NCI-H1105 (cell line): ENCODE measurements around the gene PEX19.

ENCODE experiments used
- DNase-seq: peaks from one replicate; lab custom pipeline; 2025; lab: John Stamatoyannopoulos, UW

PEX19 gene

DNA sequence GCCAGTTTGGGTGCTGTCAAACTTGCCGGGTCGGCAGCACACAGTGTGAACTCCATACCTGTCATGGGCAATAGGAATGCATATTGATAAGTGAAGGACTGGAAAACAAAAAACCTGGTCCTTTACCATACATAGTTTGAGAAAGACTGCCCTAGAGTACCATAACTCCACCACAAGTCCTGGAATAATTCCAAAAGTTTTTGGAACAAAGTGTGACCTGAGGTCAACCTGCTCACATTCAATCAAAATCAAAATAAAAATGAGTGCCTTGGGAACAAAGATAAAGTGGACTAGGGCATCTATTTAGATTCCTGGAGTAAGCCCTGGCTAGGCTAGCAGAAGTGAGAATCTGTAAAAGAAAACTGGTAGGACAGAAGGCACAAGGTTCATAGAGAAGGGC lies 7.6 kb downstream of the PEX19 start:
- no peak for DNase-seq

DNA sequence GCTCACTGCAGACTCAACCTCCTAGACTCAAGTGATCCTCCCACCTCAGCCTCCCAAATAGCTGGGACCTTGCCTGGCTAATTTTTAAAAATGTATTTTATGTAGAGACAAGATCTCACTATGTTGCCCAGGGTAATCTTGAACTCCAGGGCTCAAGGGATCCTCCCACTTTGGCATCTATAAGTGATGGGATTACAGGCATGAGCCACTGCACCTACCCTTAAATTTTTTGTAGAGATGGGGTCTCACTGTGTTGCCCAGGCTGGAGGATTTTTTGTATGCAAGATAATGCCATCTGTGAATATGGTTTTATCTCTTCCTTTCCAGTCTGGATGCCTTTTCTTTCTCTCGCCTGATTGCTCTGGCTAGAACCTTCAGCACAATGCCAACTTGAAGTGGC lies 13.9 kb downstream of the PEX19 start:
- DNase-seq, result no peak

DNA sequence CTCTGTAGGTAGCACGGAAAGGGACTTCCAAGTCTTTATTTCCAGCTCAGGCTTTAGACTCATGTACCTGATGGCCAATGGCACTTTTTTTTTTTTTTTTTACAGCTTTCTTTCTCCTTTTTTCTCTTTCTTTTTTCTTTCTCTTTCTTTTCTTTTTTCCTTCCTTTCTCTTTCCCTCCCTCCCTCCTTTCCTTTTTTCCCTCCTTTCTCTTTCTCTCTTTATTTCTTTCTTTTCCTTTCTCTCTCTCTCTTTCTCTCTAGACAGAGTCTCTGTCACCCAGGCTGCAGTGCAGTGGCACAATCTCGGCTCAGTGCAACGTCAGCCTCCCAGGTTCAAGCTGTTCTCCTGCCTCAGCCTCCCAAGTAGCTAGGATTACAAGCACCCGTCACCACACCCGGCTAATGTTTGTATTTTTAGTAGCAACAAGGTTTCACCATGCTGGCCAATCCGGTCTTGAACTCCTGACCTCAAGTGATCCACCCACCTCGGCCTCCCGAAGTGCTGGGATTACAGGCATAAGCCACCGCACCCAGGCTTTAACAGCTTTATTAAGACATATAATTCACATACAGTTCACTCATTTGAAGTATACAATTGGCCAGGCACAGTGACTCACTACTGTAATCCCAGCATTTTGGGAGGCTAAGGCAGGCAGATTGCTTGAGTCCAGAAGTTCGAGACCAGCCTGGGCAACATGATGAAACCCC lies 17.5 kb downstream of the PEX19 start:
- no peak for DNase-seq

DNA sequence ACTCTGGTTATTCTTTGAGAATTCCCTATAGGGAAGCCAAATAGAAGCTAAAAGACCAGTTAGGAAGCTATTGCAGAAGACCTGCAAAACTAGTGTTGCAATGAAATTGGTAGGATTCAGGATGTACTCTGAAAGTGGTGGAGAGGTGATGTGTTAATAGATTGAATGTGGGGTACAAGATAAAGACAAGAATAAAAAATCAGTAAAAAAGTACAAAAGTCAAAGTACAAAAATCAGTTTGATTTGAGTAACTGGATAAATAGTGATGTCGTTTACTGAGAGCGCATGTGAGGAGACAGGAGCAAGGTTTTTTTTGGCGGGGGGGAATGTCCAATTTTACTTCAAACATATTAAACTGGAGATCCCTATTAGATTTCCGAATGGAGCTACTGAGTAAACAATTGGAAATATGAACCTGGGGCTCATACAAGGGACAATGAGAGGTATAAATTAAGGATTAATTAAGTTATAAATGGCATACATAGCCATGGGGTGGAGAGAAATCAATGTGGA lies 20.1 kb downstream of the PEX19 start:
- no peak for DNase-seq

DNA sequence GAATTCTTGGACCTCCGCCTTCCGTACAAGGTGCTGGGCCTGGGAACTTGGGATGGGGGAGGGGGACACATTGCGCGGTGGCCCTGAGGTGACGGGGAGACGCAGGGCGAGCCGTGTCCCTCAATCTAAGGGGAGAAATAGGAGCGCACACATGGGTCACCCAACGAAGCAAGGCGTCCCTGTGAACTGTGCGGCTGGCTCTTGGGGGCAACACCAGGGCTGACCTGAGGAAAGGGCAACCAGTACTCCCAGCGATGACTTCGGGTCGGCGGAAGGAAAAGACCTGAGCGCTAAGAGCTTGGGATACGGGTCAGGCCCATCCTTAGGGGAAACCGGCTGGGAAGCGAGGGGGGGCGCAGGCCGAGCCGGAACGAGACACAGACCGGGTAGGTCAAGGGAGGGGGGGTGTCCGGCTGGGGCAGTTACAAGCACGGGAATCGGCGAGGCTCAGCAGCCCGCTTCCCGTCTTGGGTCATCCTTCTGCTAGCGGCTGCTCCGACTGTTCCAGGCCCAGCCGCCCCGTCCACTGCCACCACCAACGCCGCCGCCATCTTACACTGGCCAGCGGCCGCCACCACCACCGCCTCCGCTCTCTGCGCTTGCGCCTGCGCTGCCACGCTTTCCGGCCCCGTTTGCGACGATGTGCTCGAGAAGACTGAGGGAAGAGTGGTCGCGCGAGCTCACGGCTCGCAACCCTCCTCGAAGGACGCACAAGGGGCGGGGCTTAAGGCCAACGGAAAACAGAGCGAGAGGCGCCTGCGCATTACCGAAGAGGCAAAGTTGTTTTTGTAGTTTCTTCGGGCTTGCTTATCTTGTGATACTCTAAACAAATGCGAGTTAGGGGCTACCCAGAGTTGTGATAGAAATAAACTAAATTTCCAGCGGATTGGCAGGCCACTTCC lies 22.8 kb downstream of the PEX19 start, which contains the start of gene DCAF8:
DCAF8 (minus strand) TSS at position 657 of the 902 bp plus-strand sequence. CDS start 18,541 bp downstream, outside the sequence.
- peak; percentile 99 for DNase-seq

DNA sequence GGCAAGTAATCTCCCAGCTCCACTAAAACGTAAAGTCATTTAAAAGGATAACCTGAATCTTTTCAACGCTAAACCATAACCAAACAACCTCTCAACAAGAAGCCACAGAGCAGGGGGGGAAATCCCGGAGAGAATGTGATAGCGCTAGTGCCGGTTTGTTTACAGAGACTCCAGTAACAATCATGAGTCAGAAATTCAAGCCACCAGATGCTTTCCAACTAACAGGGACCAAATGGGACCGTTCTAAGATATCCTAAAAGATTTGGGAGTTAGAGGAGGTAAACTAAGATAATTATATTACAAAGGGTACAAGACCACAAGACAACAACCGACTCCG lies 23.4 kb downstream of the PEX19 start:
- DNase-seq, result no peak

DNA sequence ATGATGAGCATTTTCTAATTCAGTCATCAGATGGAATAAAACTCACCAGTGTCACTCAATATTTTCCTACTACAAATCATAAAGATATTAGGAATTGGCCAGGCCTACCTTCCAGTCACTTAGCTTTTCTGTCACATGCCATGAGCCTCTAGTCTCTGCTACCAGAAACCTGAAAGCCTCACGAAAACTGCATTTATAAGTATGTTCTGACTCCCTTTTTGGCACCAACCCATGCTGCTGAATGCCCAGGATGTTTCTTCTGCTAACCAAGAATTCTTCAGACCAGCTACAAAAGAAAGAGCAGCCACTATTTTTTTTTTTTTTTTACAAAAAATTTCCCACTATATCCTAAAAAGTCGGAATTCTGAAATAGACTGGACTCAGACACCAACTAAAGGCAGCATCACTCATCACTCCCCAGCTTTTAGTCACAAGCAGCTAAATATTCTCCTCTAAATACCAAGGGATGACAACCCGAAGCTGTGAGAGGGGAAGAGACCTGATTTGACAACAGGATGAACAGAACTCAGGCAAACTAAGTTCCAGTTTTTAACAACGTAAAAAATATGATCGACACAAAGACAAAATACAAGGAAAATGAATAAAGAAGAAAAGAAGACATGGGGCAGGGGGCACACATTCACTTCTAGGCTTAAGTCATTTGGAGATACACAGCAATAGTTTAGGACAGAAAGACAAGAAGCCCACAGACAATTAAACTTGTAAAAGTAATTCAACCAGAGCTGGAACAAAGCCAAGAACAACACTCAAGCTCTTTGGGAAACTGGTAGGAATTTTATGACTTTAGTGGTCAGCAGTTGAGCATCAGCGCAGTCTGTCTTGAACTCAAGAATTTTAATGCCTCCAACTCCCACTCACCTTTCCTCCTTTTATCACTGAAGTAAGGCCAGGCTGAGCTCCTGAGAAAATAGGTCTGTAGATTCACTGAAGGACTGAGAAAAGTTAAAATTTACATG lies 24.2 kb downstream of the PEX19 start:
- peak; percentile 8 for DNase-seq

DNA sequence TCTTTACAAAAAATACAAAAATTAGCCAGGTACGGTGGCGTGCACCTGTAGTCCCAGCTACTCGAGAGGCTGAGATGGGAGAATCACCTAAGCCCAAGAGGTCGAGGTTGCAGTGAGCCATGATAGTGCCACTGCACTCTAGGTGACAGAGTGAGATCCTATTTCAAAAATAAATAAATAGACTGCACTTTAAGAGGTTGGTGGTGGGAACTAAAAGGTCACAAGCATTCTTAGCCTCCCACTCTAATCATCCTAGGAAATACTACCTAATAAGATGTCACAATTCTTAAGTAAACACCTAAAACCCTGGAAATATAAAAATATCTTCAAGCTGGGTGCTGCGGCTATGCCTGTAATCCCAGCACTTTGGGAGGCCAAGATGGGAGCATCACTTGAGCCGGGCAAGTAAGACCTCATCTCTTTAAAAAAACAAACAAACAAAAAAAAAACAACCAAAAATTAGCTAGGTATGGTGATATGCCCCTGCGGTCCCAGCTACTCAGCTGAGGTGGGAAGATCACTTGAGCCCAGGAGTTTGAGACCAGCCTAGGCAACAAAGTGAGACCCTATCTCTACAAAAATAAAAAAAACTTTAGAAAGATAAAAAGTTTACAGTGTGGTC lies 26.6 kb downstream of the PEX19 start:
- no peak for DNase-seq

DNA sequence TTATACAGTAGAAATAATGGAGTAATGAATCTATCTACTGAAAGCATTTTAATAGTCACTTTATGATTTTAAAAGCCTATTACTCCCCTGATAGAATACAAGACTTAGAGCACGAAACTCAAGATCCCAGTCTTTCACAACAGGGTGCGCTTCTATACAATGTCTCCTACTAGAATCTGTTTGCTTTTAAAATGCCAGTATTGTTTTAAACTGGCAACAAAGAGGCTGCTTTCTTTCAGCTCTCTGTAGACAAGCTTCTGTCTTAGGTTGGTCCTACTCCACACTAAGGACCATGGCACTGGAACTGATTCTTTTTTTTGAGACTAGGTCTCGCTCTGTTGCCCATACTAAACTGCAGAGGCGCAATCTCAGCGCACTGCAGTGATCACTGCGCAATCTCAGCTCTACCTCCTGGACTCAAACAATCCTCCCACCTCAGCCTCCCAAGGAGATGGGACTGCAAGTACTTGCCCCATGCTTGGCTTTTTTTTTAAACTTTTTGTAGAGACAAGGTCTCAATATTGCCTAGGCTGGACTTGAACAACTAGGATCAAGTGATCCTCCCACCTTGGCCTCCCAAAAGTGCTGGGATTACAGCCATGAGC lies 27.4 kb downstream of the PEX19 start:
- DNase-seq, result no peak

DNA sequence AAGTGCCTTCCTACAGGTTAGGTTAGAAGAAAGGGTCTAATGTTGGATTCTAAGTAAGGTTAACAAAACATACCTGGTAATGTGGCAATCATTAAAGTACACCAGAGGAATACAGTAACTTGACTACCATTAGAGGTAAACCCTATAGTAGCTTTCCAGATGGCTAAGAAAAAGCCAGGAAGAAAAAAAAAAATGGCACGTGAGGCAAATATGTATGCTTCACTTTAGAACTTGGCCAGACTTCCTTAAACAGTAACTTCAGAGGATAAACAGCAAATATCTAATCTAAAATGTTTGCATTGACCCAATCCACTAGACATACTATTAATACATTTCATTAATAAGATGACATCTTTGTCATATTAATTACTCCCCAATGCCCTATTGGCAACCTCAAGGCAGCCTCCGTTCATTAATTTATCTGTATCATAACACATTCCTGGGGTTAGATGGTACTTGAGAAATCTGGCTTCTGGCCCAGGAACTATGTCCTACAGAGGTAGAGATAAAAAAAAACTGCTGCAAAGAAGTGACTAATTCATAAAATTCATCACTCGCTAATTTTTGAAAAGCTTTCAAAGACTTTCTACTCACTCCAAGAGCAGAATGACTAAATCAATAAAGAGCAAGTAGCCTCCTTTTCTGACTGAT lies 28.4 kb downstream of the PEX19 start:
- peak; percentile 13 for DNase-seq

DNA sequence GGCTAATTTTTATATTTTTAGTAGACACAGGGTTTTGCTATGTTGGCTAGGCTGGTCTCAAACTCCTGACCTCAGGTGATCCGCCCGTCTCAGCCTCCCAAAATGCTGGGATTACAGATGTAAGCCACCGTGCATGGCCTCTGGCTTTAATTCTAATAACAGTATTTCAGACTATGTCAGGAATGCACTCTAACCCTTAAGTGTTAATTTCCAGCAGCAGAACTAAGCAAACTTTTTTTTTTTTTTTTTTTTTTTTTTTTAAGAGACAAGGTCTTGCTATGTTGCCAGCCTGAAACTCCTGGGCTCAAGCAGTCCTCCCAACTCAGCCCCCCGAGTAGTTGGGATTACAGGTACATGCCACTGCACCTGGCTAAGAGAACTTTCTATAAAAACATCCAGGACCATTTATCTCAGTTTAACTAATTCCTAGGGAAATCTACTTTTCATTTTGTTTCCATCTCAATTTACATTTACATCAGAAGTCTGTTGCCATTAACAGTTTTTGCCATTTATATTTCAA lies 29.1 kb downstream of the PEX19 start:
- DNase-seq, result no peak

DNA sequence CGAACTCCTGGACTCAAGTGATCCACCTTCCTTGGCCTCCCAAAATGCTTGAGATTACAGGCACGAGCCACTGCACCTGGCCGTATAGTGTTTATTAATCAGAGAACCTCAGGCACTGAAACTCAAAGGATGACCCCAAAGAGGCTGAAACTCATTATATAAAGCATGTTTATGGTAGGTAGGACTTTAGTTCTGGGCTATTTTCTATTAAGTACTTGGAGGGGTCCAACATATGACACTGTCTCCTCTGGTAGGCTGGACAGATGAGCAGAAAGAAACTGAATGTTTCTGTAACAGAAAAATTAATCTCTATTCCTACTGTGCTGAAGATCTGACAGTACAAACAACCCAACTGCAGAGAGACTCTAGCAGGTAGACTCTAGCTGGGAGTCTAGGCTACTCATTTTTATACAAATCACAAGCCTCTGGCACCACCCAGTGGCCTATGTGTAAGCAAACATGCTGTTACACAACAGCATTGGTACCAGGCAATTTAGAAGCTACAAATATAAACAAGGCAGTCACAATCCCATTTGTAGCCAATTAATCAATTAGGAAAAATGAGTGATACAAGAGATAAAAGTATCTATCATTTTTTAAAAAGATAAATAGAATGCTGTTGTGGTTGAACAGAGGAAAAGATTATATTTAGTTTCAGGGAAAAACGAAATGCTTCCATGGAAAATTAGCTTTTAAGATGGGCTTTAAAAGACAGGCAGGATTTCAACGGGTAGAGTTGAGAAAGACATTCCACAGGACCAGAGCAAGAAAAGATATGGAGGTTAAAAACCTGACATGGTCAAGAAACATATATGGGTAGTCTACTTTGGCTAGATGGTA lies 33.0 kb downstream of the PEX19 start:
- peak; percentile 60 for DNase-seq

DNA sequence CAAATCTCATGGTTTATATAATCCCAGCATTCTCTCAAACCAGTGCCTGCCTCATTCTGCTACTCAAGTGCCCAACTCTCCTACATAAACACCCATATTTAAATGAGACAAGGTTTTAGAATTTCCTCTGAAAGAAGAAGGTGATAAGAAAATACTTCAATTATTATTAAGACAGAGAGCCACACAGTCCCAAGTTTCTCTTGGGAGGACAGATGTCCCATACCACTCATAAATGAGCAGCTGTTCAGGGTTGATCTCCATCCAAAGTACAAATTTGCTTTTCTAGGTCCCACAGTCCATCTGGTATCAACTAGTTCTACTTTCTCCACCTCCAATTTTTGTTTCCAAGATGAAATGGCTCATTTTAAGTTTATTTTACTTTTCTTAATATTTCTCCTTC lies 33.9 kb downstream of the PEX19 start:
- DNase-seq, result no peak

DNA sequence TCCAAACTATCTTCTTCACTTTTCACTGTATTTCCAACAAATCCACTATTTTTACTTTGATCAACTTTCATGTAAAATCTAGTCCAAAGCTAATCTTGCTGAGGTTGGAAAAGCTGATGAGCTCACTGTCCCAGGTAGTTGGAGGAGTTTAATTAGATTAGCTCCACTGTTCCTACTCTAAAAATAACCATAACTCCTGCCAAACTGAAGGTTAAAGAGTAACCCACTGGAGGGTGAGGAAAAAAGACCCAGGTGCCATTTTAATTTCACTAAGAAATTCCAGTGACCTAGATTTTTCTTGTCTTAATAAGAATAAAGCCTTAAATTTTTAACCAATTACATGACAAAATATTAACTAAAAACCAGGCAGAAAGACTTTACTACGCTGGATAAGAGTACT lies 37.9 kb downstream of the PEX19 start:
- no peak for DNase-seq

DNA sequence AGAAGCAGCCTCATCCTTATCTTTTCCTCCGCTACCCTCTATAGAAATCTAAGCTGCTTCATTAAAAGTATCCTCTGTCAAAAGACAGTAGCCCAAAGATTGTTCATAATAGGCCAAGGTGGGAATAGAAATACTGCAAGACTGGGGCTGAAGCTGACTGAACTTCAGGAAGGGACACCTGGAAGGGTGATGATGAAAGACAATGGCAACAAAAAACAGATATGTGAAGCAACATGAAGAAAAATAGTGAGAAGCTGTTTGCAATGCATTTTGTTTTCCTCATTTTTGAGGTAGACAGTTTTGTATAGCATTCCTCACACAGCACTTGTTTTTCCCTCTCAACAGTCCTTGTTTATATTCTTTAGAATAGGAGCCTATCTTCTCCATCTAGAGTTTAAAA lies 39.5 kb downstream of the PEX19 start:
- no peak for DNase-seq

DNA sequence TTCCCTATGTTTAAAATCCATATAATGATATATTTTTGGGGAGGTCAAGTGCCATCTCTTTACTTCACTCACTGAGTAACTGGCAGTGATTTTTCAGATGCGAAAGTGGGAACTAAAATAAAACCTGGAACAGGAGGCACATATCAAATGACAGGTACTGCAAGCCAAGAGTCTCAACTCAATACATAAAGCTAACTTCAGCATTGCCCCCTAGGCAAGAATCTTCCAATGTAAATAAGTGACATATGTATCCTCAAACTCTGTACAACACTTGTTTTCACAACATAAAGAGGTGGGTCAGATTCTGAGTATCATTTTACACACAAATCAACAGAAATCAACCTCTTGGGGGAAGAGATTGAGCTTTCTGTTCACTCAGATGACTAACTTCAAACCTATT lies 40.7 kb downstream of the PEX19 start:
- no peak for DNase-seq

DNA sequence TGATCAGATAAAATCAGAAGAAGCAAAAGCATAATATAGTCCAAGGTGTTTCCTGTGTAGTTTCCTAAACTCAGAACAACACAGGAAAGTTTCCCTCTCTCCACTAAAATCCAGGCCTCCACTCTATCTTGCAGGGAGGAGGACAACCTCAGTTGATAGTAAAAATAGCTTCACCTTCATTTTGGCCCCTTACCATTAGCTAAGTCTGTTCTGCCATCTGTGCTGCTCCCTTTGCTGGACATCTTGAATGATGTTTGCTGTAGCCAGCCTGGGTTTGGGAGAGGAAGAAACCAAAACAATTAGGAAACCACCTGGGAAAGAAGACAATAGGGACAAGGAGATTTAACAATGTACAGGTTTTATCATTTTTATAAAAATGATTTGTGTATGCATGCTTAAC lies 41.2 kb downstream of the PEX19 start:
- DNase-seq, result no peak

DNA sequence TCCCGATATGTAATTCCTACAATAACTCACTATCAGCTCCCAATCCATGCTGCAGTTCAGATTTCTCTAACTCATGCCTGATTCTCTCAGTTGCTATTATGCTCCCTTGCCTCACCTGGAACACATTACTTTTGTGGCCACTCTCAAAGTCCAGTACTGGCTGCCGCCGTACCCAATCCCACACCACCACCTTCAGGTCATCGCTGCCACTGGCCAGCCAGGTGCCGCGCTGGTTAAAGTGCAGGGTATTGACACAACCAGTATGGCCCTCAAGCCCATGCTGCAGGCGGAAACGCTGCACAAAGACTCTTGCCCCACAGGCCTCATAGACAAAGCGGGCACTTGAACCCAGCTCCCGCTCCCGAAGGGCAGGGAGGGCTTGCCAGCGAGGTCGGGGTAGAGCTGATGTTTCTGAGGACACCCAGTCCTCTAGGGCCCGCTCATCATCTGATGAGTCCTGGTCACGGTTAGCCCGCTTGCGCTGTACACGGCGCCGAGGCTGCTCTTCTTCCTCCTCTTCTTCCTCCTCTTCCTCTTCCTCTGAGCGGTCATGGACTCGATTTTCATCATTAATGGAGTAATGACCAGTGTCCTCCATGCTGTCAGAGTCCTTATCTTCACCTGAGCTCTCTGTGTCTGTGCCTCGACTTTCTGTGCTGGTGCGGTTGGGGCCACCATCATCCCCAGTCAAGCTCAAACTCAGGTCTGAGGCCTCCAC lies 45.2 kb downstream of the PEX19 start:
- no peak for DNase-seq

DNA sequence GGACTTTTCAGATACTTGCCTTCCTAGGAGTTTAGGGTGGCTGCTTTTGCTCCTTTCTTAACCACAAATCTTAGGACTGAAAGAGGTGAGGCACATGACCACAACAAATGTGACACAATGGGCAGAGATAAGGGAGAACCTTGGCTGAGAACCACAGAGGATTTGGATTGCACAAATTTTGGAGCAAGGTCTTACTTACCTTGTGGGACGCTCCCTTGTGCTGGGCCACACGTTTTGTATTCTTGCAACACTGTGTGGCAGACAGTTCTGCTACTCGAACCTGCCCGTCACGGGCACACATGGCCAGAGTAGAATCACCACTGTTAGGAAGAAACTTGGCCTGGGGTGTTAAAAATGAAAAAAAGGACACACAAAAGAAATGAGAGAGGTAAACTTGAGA lies 46.5 kb downstream of the PEX19 start:
- DNase-seq, result no peak
